HFFc6 (cell line): ENCODE results near the gene IMPDH1. TPM values are rescaled to one million over a fixed set of nuclear protein-coding genes. Genes with fewer than 3 reads are reported as not detected.

Experiments used
- DNase-seq: peaks from one replicate; pipeline ENCODE4 v3.0.0-alpha.2; 2018
- H3K27ac Mint-ChIP-seq: 2 replicates; pipeline ENCODE4 v1.8.0; 2020; ENCODE audit warnings: mild to moderate bottlenecking, mixed read lengths
- H3K27me3 Mint-ChIP-seq: 2 replicates; pipeline ENCODE4 v1.8.0; 2021; ENCODE audit warnings: mild to moderate bottlenecking, moderate library complexity, mixed read lengths; ENCODE audit not compliant: insufficient read depth
- H3K36me3 Mint-ChIP-seq: 2 replicates; pipeline ENCODE4 v1.8.0; 2021; ENCODE audit warnings: low read depth, mixed read lengths
- H3K4me1 Mint-ChIP-seq: 2 replicates; pipeline ENCODE4 v1.8.0; 2020; ENCODE audit warnings: low read depth, mixed read lengths
- H3K4me3 Mint-ChIP-seq: 2 replicates; pipeline ENCODE4 v1.8.0; 2020; ENCODE audit warnings: mild to moderate bottlenecking, moderate library complexity, mixed read lengths
- H3K9me3 Mint-ChIP-seq: 2 replicates; pipeline ENCODE4 v1.8.0; 2020; ENCODE audit warnings: mild to moderate bottlenecking, mixed read lengths
- total RNA-seq, 6 experiments: library from RNA; stranded (reverse); fragmentation: NEBNext Ultra II Directional; extraction: Animal tissue kit (Norgen Biotek cat#: 25700); gene quantifications; 2 replicates in 1 of 6; 3 replicates in 5 of 6; pipeline ENCODE4 v1.2.3, GENCODE V29; 2021
- TF ChIP-seq, protein P1 (sequence below): fragments of 200-600 bp; sonication (generic); IDR thresholded peaks from 2 replicates; pipeline ENCODE4 v1.5.0; 2021; ENCODE audit warnings: antibody characterized with exemption, mild to moderate bottlenecking

Gene IMPDH1
- total RNA-seq, 6 experiments from 2014 or later = 81.8 to 107 (median 93.3) TPM

- Mint-ChIP-seq H3K4me3 (no peak overlapping the region), H3K27ac (no peak overlapping the region), H3K4me1 (peaks cover 5% of the 10 kb centered on the region), H3K36me3 (no peaks in the 10 kb centered on the region), H3K27me3 (peaks cover 10% of the 10 kb centered on the region), H3K9me3 (no peaks in the 10 kb centered on the region)
- DNase-seq = peak; percentile 51
- TF ChIP-seq, protein P1, sequence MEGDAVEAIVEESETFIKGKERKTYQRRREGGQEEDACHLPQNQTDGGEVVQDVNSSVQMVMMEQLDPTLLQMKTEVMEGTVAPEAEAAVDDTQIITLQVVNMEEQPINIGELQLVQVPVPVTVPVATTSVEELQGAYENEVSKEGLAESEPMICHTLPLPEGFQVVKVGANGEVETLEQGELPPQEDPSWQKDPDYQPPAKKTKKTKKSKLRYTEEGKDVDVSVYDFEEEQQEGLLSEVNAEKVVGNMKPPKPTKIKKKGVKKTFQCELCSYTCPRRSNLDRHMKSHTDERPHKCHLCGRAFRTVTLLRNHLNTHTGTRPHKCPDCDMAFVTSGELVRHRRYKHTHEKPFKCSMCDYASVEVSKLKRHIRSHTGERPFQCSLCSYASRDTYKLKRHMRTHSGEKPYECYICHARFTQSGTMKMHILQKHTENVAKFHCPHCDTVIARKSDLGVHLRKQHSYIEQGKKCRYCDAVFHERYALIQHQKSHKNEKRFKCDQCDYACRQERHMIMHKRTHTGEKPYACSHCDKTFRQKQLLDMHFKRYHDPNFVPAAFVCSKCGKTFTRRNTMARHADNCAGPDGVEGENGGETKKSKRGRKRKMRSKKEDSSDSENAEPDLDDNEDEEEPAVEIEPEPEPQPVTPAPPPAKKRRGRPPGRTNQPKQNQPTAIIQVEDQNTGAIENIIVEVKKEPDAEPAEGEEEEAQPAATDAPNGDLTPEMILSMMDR = peak; percentile 93
These were observed 22.3 kb downstream of the IMPDH1 start for GRCh38 chr7:128387216-128388144.

DNA sequence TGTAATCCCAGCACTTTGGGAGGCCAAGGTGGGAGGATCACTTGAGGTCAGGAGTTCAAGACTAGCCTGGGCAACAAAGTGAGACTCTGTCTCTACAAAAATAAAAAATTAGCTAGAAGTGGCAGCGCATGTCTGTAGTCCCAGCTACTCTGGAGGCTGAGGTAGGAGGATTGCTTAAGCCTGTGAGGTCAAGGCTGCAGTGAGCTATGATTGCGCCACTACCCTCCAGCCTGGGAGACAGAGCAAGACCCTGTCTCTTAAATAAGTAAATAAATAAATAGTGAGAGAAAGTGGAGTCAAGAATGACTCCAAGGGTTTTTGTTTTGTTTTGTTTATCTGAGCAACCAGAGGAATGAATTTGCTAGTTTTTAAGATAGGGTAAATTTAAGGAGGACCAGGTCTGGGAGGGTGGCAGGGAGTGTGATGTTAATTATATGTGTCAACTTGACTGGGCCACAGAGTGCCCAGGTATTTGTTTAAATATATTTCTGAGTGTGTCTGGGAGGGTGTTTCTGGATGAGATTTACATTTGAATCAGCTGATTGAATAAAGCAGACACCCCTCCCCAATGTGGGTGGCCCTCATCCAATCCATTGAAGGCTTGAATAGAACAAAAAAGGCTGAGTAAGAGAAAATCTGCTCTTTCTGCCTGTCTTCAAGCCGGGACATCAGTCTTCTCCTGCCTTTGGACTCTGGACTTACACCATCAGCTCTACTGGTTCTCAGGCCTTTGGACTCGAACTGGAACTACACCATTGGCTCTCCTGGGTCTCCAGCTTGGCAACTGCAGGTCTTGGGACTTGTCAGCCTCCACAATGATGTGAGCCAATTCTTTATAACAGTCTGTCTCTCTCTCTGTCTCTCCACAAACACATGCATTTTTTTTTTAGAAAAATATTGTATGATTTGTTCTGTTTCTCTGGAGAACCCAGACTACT, 23.5 kb downstream of the IMPDH1 start:
- peaks cover 12% of the 10 kb centered on the region for H3K27me3 Mint-ChIP-seq
- no peaks in the 10 kb centered on the region for H3K36me3 Mint-ChIP-seq
- H3K9me3 Mint-ChIP-seq = no peaks in the 10 kb centered on the region
- TF ChIP-seq, protein P1 = no peak
- H3K27ac Mint-ChIP-seq = no peak overlapping the region
- no peak overlapping the region for H3K4me3 Mint-ChIP-seq
- no peak for DNase-seq
- H3K4me1 Mint-ChIP-seq = peaks cover 5% of the 10 kb centered on the region

DNA sequence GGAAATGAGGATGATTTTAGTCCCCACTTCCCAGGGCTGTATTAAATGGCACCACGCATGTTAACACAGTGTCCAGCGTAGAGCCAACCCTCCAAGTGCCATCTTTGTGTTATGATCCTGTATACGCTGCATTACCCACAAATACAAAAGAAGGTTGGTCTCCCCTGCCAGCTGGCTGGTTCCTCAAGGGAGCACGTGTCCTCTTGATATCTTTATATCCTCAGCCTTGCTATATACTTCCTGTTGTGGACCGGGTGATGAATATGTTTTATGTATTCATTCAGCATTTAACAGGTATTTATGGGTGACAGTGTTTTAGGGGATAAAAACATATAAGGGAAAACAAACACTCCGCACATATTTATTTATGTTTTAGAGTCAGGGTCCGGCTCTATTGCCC, 25.1 kb downstream of the IMPDH1 start:
- Mint-ChIP-seq H3K36me3 (no peaks in the 10 kb centered on the region), H3K4me1 (peaks cover 5% of the 10 kb centered on the region), H3K9me3 (no peaks in the 10 kb centered on the region), H3K4me3 (no peak overlapping the region), H3K27ac (no peak overlapping the region), H3K27me3 (peaks cover 12% of the 10 kb centered on the region)
- no peak for DNase-seq
- TF ChIP-seq, protein P1 = no peak

GRCh38 chr7:128383776-128384175, 26.0 kb downstream of the IMPDH1 start:
- peaks cover 5% of the 10 kb centered on the region for H3K4me1 Mint-ChIP-seq
- TF ChIP-seq, protein P1 = no peak
- H3K27me3 Mint-ChIP-seq = peaks cover 12% of the 10 kb centered on the region
- H3K36me3 Mint-ChIP-seq = no peaks in the 10 kb centered on the region
- no peak for DNase-seq
- no peak overlapping the region for H3K27ac Mint-ChIP-seq
- no peak overlapping the region for H3K4me3 Mint-ChIP-seq
- no peaks in the 10 kb centered on the region for H3K9me3 Mint-ChIP-seq

DNA sequence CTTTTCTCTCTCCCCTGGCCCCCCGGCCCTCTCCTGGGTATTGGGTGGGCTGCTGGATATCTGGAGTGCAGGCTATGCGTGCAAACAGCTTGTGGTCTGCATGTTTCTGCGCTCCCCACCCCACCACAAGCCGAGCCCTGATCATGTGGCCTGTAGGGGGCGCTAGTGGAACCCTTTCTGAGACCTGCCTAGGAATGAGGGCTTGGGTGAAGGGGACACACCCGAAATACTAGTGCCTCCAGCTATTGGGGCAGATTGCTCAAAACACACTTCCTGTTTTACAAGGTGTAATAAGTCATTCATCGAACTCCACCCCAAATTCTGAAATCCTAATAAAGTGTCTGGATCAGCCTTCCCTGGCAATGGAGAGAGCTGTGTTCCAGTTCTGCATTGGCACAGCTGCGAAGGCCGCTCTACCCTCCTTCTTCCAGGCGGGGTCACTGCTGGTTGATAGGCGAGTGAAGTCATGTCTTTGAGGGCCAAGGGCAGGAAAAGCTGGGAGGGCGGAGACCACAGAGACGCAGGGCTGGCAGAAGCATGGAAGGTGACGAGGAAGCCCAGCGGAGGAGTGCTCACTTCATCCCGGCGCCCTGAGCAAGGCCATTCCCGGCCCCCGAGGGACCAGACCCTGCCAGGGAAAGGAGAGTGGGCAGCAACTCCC, 28.5 kb downstream of the IMPDH1 start:
- H3K27me3 Mint-ChIP-seq = peaks cover 28% of the 10 kb centered on the region
- no peak overlapping the region for H3K27ac Mint-ChIP-seq
- no peak overlapping the region for H3K4me3 Mint-ChIP-seq
- TF ChIP-seq, protein P1 = peak; percentile 82
- no peak for DNase-seq
- H3K9me3 Mint-ChIP-seq = no peaks in the 10 kb centered on the region
- H3K36me3 Mint-ChIP-seq = no peaks in the 10 kb centered on the region
- H3K4me1 Mint-ChIP-seq = no peaks in the 10 kb centered on the region
